Kidney (tissue), 14 donors: ENCODE data around the gene WDR5. TPM values are rescaled to one million over a fixed set of nuclear protein-coding genes. Genes with fewer than 3 reads are reported as not detected.
"Not testable (repeated sequence)": the region's sequence is repeated elsewhere in the genome, so short reads cannot be mapped to it uniquely, and the experiment has no call there.

Experiments
- DNase-seq, 5 donors: peaks; one replicate each; pipeline ENCODE4 v3.0.0-alpha.2; 2013 to 2020
- FAIRE-seq: peaks from 2 replicates; lab custom pipeline; 2012; peaks lifted over from hg19 to GRCh38; lab: Jason Lieb, UNC
- H3K27ac ChIP-seq, 2 donors: one replicate each; pipeline ENCODE4 v1.7.0; 2013; ENCODE audit warnings: low read depth in 2 of 2, low read length in 2 of 2, inconsistent platforms in 1 of 2
- H3K27me3 ChIP-seq: one replicate; pipeline ENCODE4 v1.7.1; 2013; ENCODE audit warnings: low read length, inconsistent platforms; ENCODE audit not compliant: control insufficient read depth, insufficient read depth
- H3K36me3 ChIP-seq, 3 donors: one replicate each; pipeline versions ENCODE4 v1.7.0 to v1.7.1; 2013; ENCODE audit warnings: low read length in 3 of 3, control low read depth in 1 of 3, inconsistent platforms in 1 of 3; ENCODE audit not compliant: insufficient read depth in 3 of 3, control insufficient read depth in 2 of 3
- H3K4me1 ChIP-seq, 3 donors: one replicate each; pipeline versions ENCODE4 v1.7.0 to v1.7.1; 2013; ENCODE audit warnings: low read length in 3 of 3, inconsistent platforms in 1 of 3, low read depth in 1 of 3; ENCODE audit not compliant: control insufficient read depth in 2 of 3, insufficient read depth in 2 of 3
- H3K4me3 ChIP-seq, 3 donors: one replicate each; pipeline versions ENCODE4 v1.7.0 to v1.8.1; 2013; ENCODE audit warnings: low read length in 3 of 3, control low read depth in 1 of 3, inconsistent platforms in 1 of 3
- H3K9ac ChIP-seq, 3 donors: one replicate each; pipeline versions ENCODE4 v1.7.0 to v1.7.1; 2013; ENCODE audit warnings: low read length in 3 of 3, control low read depth in 1 of 3, inconsistent platforms in 1 of 3
- H3K9me3 ChIP-seq, 3 donors: one replicate each; pipeline versions ENCODE4 v1.7.0 to v1.7.1; 2013; ENCODE audit warnings: low read length in 3 of 3, control low read depth in 1 of 3, inconsistent platforms in 1 of 3; ENCODE audit not compliant: control insufficient read depth in 2 of 3, insufficient read depth in 1 of 3
- intact Hi-C: fragments of 100-400 bp; cut with DNase I; formaldehyde crosslinking; loops from one replicate; pipeline ENCODE4 v1.11.1; 2022
- polyA plus RNA-seq: library from polyadenylated mRNA; stranded (reverse); fragments of 350-450 nt; fragmentation: Illumina TruSeq; extraction: RNeasy Lipid Tissue Mini Kit (QIAGEN cat#74804); gene quantifications from one replicate; pipeline ENCODE4 v1.2.3, GENCODE V29; 2014; ENCODE audit warnings: low read depth, low replicate concordance; ENCODE audit not compliant: insufficient read depth
- total RNA-seq: library from RNA; stranded (reverse); fragmentation: NEBNext Ultra II Directional; extraction: Animal tissue kit (Norgen Biotek cat#: 25700); gene quantifications from one replicate; pipeline ENCODE4 v1.2.1, GENCODE V29; 2021
- TF ChIP-seq, protein P1 (sequence below): IDR thresholded peaks from 3 replicates; pipeline ENCODE4 v1.5.1; 2012; ENCODE audit warnings: mild to moderate bottlenecking, moderate library complexity, borderline replicate concordance; ENCODE audit not compliant: insufficient read depth; ENCODE audit errors: extremely low read depth
- donor health status: control.
- donor health status: control.
- donor health status: control.
- donor health status: control.
- donor health status: control.
- donor health status: DM: yes; HTN: yes; CAD: no.
- donor health status: Normal renal cell carcinoma (clear cell type).

Gene WDR5
- total and polyA plus RNA-seq, 2 donors from 2014 or later: 18.8 to 25.4 TPM

DNA sequence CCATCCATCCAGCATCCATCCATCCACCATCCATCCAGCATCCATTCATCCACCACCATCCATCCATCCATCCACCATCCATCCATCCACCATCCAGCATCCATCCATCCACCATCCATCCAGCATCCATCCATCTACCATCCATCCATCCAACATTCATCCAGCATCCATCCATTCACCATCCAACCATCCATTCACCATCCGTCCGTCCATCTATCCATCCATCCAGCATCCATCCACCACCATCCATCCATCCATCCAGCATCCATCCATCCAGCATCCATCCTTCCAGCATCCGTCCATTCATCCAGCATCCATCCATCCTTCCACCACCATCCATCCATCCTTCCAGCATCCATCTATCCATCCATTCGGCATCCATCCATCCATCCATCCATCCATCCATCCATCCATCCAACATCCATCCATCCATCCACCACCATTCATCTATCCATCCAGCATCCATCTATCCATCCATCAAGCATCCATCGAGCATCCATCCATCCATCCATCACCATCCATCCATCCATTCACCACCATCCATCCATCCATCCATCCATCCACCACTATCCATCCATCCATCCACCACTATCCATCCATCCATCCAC lies 32.4 kb upstream of the WDR5 start:
- DNase-seq: no peak
- no peak for FAIRE-seq
- H3K4me3 ChIP-seq: no peak overlapping the region

DNA sequence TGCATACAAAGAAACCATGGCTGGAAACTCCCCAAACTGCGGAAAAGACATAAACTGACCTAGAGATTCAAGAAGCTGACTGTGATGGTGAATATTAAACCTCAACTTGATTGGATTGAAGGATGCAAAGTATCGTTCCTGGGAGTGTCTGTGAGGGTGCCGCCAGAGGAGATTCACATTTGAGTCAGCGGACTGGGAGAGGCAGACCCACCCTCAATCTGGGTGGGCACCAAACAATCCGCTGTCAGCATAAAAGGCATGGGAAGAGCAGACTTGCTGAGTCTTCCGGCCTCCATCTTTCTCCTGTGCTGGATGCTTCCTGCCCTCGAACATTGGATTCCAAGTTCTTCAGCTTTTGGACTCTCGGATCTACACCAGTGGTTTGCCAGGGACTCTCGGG lies 24.8 kb upstream of the WDR5 start:
- FAIRE-seq (no peak), DNase-seq (no peak)
- Histone ChIP-seq H3K27me3 (no peaks in the 10 kb centered on the region), H3K36me3 (no peaks in the 10 kb centered on the region), H3K27ac (no peak overlapping the region), H3K9ac (no peak overlapping the region), H3K9me3 (no peaks in the 10 kb centered on the region), H3K4me1 (no peaks in the 10 kb centered on the region), H3K4me3 (no peak overlapping the region)
- TF ChIP-seq, protein P1, sequence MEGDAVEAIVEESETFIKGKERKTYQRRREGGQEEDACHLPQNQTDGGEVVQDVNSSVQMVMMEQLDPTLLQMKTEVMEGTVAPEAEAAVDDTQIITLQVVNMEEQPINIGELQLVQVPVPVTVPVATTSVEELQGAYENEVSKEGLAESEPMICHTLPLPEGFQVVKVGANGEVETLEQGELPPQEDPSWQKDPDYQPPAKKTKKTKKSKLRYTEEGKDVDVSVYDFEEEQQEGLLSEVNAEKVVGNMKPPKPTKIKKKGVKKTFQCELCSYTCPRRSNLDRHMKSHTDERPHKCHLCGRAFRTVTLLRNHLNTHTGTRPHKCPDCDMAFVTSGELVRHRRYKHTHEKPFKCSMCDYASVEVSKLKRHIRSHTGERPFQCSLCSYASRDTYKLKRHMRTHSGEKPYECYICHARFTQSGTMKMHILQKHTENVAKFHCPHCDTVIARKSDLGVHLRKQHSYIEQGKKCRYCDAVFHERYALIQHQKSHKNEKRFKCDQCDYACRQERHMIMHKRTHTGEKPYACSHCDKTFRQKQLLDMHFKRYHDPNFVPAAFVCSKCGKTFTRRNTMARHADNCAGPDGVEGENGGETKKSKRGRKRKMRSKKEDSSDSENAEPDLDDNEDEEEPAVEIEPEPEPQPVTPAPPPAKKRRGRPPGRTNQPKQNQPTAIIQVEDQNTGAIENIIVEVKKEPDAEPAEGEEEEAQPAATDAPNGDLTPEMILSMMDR: no peak
- intact Hi-C loops: no loop called here

More for the DNA sequence above, 32.4 kb upstream of the WDR5 start:
- Histone ChIP-seq H3K9me3 (peaks cover 0 to 2% (median 0%) of the 10 kb centered on the region in 3 donors), H3K9ac (no peak overlapping the region), H3K27ac (no peak overlapping the region), H3K27me3 (no peaks in the 10 kb centered on the region), H3K36me3 (no peaks in the 10 kb centered on the region), H3K4me1 (no peaks in the 10 kb centered on the region)
- TF ChIP-seq, protein P1: no peak
- intact Hi-C loops: no loop called here

DNA sequence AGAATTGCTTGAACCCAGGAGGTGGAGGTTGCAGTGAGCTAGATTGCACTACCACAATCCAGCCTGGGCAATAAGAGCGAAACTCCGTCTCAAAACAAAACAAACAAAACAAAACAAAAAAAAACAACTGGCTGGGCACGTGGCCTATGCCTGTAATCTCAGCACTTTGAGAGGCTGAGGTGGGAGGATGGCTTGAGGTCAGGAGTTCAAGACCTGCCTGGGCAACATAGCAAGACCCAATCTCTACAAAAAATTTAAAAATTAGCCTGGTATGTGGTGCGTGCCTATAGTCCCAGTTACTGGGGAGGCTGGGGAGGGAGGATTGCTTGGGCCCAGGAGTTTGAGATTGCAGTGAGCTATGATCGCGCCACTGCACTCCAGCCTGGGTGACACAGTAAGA lies 23.3 kb upstream of the WDR5 start:
- intact Hi-C loops: no loop called here
- Histone ChIP-seq H3K4me3 (no peak overlapping the region), H3K9me3 (no peaks in the 10 kb centered on the region), H3K9ac (no peak overlapping the region), H3K4me1 (no peaks in the 10 kb centered on the region), H3K27me3 (no peaks in the 10 kb centered on the region), H3K36me3 (no peaks in the 10 kb centered on the region), H3K27ac (no peak overlapping the region)
- FAIRE-seq (no peak), DNase-seq (no peak)
- TF ChIP-seq, protein P1: no peak

DNA sequence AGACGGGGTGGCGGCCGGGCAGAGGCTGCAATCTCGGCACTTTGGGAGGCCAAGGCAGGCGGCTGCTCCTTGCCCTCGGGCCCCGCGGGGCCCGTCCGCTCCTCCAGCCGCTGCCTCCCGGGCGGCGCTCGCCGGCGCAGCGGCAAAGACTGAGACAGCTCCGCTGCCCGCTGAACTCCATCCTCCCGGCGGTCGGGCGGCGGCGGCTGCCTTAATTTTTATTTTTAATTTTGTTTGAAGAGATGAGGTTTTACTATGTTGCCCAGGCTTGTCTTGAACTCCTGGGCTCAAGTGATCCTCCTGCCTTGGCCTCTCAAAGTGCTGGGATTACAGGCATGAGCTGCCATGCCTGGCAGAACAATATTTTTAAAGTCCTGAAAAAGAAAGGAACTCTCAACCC lies 16.9 kb upstream of the WDR5 start:
- H3K4me3 ChIP-seq, H3K4me1 ChIP-seq, intact Hi-C loops, H3K36me3 ChIP-seq, H3K9me3 ChIP-seq, DNase-seq, H3K9ac ChIP-seq, H3K27ac ChIP-seq, FAIRE-seq, H3K27me3 ChIP-seq: not testable (repeated sequence)
